ENCODE results near the gene GRM6. TPM values are rescaled to one million over a fixed set of nuclear protein-coding genes. Genes with fewer than 3 reads are reported as not detected.

Gene GRM6
- total RNA-seq, 2 donors from 2014 or later, result not detected

DNA sequence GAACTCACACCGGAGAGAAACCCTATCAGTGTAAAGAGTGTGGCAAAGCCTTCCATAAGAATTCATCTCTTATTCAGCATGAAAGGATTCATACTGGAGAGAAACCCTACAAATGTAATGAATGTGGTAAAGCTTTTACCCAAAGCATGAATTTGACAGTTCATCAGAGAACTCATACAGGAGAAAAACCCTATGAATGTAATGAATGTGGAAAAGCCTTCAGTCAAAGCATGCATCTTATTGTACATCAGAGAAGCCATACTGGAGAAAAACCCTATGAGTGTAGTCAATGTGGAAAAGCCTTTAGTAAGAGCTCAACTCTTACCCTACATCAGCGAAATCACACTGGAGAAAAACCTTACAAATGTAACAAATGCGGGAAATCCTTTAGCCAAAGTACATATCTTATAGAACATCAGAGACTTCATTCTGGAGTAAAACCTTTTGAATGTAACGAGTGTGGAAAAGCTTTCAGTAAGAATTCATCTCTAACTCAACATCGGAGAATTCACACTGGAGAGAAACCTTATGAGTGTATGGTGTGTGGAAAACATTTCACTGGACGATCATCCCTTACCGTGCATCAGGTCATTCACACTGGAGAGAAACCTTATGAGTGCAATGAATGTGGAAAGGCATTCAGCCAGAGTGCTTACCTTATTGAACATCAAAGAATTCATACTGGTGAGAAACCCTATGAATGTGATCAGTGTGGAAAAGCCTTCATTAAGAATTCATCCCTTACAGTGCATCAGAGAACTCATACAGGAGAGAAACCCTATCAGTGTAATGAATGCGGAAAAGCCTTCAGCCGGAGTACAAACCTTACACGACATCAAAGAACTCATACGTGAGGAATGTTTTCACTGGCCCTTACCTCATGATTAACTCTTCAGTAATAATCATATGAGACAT is 63.0 kb downstream of the GRM6 start:
- H3K9ac ChIP-seq (ENCODE audit: low read depth in 2 of 2, low read length in 2 of 2), result no peak overlapping the region
- no peak for TF ChIP-seq CTCF (IDR thresholded peaks at IDR 0.05)
- H3K9me3 ChIP-seq, result peaks cover 17% of the 10 kb centered on the region
- no peak overlapping the region for H3K27ac ChIP-seq
- H3K36me3 ChIP-seq, result no peaks in the 10 kb centered on the region
- no peaks in the 10 kb centered on the region for H3K27me3 ChIP-seq
- H3K4me1 ChIP-seq, result no peaks in the 10 kb centered on the region
- no peak overlapping the region for H3K4me3 ChIP-seq
- DNase-seq, result no peak
- intact Hi-C loops (cut with DNase I), result no loop called here

Other genes with a start within 250 kb of the GRM6 start
- gene ZNF354B, start 135.4 kb downstream of the GRM6 start, total RNA-seq, result 1 to 10 TPM; 7.5 to 9.3 TPM
- gene ZFP2, start 99.4 kb downstream of the GRM6 start, total RNA-seq, result 1 to 10 TPM in 1 of 2 donors, under 1 TPM in 1; 0.89 to 1.0 TPM
- gene ZNF454, start 54.1 kb downstream of the GRM6 start, total RNA-seq, result 1 to 10 TPM; 1.4 TPM
- 1 to 10 TPM; 1.8 to 2.7 TPM for gene ZNF879, start 28.5 kb upstream of the GRM6 start, total RNA-seq
- 1 to 10 TPM; 1.7 to 1.9 TPM for gene ZNF354C, start 65.1 kb upstream of the GRM6 start, total RNA-seq

Measured in colonic mucosa (tissue), 4 donors.